ENCODE measurements around the gene CLCN7.
"Not testable (repeated sequence)": the region's sequence is repeated elsewhere in the genome, so short reads cannot be mapped to it uniquely, and the experiment has no call there.

CLCN7 gene

DNA sequence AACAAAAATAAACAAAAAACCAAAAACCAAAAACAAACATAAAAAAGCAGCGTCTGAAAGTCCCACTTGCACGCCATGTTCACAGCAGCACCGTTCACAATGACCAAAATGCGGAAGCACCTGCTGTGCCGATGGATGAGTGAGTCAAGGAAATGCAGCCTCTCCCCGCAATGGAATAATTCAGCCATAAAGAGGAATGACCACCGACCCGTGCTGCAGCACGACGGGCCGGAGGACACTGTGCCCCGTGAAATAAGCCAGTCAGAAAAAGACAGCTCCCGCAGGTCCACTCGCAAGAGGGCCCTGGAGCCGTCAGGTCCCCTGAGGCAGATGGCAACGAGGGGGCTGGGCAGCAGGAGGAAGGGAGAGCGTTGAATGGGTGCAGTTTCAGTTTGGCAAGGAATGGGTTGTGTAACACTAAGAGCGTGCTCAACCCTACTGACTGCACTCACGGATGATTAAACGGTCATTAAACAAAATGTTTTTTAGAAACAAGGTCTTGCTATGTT, 5.1 kb downstream of the CLCN7 start:
- no peak overlapping the region for H3K27ac ChIP-seq (ENCODE audit: low read length)
- H4K20me1 ChIP-seq (ENCODE audit: insufficient read depth, low read length): no peaks in the 10 kb centered on the region
- H3K36me3 ChIP-seq (replicated peaks; ENCODE audit: low read depth, low read length): no peaks in the 10 kb centered on the region
- H3K9me3 ChIP-seq (ENCODE audit: insufficient read depth, low read length): no peaks in the 10 kb centered on the region
- peaks cover 4% of the 10 kb centered on the region for H3K4me1 ChIP-seq (ENCODE audit: low read length)
- H3K9ac ChIP-seq (ENCODE audit: low read length): no peak overlapping the region
- no peak overlapping the region for H2AFZ ChIP-seq (ENCODE audit: low read depth, low read length)
- no peak for TF ChIP-seq EZH2phosphoT487 (IDR thresholded peaks at IDR 0.05; ENCODE audit: low read depth)
- TF ChIP-seq, protein P1, sequence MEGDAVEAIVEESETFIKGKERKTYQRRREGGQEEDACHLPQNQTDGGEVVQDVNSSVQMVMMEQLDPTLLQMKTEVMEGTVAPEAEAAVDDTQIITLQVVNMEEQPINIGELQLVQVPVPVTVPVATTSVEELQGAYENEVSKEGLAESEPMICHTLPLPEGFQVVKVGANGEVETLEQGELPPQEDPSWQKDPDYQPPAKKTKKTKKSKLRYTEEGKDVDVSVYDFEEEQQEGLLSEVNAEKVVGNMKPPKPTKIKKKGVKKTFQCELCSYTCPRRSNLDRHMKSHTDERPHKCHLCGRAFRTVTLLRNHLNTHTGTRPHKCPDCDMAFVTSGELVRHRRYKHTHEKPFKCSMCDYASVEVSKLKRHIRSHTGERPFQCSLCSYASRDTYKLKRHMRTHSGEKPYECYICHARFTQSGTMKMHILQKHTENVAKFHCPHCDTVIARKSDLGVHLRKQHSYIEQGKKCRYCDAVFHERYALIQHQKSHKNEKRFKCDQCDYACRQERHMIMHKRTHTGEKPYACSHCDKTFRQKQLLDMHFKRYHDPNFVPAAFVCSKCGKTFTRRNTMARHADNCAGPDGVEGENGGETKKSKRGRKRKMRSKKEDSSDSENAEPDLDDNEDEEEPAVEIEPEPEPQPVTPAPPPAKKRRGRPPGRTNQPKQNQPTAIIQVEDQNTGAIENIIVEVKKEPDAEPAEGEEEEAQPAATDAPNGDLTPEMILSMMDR (IDR thresholded peaks at IDR 0.05; ENCODE audit: low read depth, low read length): no peak
- no peak overlapping the region for H3K4me3 ChIP-seq (ENCODE audit: low read length)
- H3K79me2 ChIP-seq (ENCODE audit: low read length): peaks cover 49% of the 10 kb centered on the region
- H3K4me2 ChIP-seq (ENCODE audit: low read length): no peak overlapping the region
- H3K27me3 ChIP-seq (ENCODE audit: low read depth, low read length): no peaks in the 10 kb centered on the region

DNA sequence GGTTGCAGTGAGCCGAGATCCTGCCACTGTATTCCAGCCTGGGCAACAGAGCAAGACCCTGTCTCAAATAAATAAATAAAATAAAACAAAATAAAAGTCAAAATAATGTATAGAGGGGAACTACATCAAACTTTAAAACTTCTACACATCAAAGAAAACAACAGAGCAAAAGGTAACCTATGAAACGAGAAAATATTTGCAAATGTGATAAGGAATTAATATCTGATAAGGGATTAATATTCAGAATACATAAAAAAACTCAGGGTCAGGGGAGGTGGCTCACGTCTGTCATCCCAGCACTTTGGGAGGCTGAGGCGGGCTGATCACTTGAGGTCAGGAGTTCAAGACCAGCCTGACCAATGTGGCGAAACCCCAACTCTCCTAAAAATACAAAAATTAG, 5.7 kb downstream of the CLCN7 start:
- not testable (repeated sequence) for H3K9me3 ChIP-seq (ENCODE audit: insufficient read depth, low read length); H3K36me3 ChIP-seq (replicated peaks; ENCODE audit: low read depth, low read length); H4K20me1 ChIP-seq (ENCODE audit: insufficient read depth, low read length); H3K4me3 ChIP-seq (ENCODE audit: low read length); H3K4me2 ChIP-seq (ENCODE audit: low read length); H3K4me1 ChIP-seq (ENCODE audit: low read length); H2AFZ ChIP-seq (ENCODE audit: low read depth, low read length); H3K27ac ChIP-seq (ENCODE audit: low read length); H3K27me3 ChIP-seq (ENCODE audit: low read depth, low read length); H3K9ac ChIP-seq (ENCODE audit: low read length)
- H3K79me2 ChIP-seq (ENCODE audit: low read length): peaks cover 43% of the 10 kb centered on the region

DNA sequence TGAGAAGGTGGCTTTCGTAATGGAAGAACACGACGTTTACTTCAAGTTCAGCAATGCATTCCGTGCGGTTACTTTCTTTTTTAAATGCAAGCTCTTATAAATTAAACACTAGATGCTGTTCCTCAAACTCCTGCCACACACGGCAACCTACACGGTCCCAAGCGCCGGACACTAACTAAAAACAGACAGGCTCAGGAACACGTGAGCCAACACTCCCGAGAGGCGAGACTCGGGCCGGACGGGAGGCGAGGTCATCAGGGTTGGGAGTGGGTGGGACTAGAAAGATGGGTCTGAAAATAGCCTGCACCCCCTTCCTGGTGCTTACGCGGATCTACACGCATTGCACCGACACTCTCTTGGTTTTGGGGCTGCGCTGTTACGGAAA, 6.4 kb downstream of the CLCN7 start:
- no peak overlapping the region for H3K4me3 ChIP-seq (ENCODE audit: low read length)
- H4K20me1 ChIP-seq (ENCODE audit: insufficient read depth, low read length): no peaks in the 10 kb centered on the region
- TF ChIP-seq, protein P1 (IDR thresholded peaks at IDR 0.05; ENCODE audit: low read depth, low read length): no peak
- no peak for TF ChIP-seq EZH2phosphoT487 (IDR thresholded peaks at IDR 0.05; ENCODE audit: low read depth)
- H3K4me1 ChIP-seq (ENCODE audit: low read length): no peaks in the 10 kb centered on the region
- H3K36me3 ChIP-seq (replicated peaks; ENCODE audit: low read depth, low read length): no peaks in the 10 kb centered on the region
- H3K27ac ChIP-seq (ENCODE audit: low read length): no peak overlapping the region
- H2AFZ ChIP-seq (ENCODE audit: low read depth, low read length): no peak overlapping the region
- no peak overlapping the region for H3K9ac ChIP-seq (ENCODE audit: low read length)
- no peak overlapping the region for H3K4me2 ChIP-seq (ENCODE audit: low read length)
- H3K9me3 ChIP-seq (ENCODE audit: insufficient read depth, low read length): no peaks in the 10 kb centered on the region
- no peaks in the 10 kb centered on the region for H3K27me3 ChIP-seq (ENCODE audit: low read depth, low read length)
- peaks cover 36% of the 10 kb centered on the region for H3K79me2 ChIP-seq (ENCODE audit: low read length)

DNA sequence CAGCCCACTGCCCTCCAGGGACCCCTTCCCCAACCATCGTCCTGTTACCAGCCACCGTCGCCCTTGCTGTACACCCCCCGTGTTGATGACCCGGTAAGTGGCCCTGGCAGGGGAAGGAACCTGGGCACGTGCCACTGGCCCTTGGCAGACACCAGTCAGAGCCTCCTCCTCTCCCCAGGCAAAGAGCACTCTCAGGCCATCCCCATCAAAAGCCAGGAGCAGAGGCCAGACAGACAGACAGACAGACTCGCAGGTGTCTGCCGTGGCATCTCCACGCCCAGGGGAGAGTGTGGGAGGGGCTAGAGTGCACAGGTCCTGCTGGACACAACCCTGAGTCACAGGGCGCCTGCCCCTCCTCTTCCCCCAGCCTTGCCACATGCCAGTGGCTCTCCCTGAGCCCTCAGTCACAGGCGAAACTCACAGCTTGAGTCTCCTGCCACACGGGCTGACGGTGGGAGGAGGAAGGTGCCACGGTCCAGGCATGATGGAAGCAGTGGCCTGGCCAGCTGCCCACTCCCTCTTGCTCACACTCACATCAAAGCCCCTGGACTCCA, 7.8 kb downstream of the CLCN7 start:
- Histone ChIP-seq H3K36me3 (replicated peaks; ENCODE audit: low read depth, low read length) (no peaks in the 10 kb centered on the region), H3K9ac (ENCODE audit: low read length) (no peak overlapping the region), H2AFZ (ENCODE audit: low read depth, low read length) (no peak overlapping the region), H3K4me1 (ENCODE audit: low read length) (no peaks in the 10 kb centered on the region), H3K4me2 (ENCODE audit: low read length) (no peak overlapping the region), H3K27me3 (ENCODE audit: low read depth, low read length) (no peaks in the 10 kb centered on the region), H3K9me3 (ENCODE audit: insufficient read depth, low read length) (no peaks in the 10 kb centered on the region), H3K79me2 (ENCODE audit: low read length) (peaks cover 32% of the 10 kb centered on the region), H3K4me3 (ENCODE audit: low read length) (no peak overlapping the region), H3K27ac (ENCODE audit: low read length) (no peak overlapping the region), H4K20me1 (ENCODE audit: insufficient read depth, low read length) (no peaks in the 10 kb centered on the region)
- TF ChIP-seq, protein P1 (IDR thresholded peaks at IDR 0.05; ENCODE audit: low read depth, low read length): no peak
- TF ChIP-seq EZH2phosphoT487 (IDR thresholded peaks at IDR 0.05; ENCODE audit: low read depth): no peak

Measured in OCI-LY3 (cell line).